ENCODE measurements around the gene RBFOX2.

DNA sequence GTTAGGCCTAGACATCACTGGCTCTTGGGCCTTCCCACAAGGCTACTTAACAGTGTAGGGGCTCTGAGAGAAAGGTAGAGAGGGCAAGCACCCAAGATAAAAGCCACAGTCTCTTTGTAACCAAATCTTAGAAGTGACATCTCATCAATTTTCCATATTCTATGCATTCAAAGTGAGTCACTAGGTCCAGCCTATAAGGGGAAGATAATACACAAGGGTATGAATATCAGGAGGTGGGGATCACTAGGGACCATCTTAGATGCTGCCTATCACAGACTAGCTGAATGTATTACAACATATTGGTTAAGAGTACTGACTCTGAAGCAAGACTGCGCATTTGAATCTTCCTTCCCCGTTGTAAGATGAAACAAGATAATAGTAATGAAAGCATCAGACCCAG, 144.1 kb downstream of the RBFOX2 start:
- TF ChIP-seq, protein P1, sequence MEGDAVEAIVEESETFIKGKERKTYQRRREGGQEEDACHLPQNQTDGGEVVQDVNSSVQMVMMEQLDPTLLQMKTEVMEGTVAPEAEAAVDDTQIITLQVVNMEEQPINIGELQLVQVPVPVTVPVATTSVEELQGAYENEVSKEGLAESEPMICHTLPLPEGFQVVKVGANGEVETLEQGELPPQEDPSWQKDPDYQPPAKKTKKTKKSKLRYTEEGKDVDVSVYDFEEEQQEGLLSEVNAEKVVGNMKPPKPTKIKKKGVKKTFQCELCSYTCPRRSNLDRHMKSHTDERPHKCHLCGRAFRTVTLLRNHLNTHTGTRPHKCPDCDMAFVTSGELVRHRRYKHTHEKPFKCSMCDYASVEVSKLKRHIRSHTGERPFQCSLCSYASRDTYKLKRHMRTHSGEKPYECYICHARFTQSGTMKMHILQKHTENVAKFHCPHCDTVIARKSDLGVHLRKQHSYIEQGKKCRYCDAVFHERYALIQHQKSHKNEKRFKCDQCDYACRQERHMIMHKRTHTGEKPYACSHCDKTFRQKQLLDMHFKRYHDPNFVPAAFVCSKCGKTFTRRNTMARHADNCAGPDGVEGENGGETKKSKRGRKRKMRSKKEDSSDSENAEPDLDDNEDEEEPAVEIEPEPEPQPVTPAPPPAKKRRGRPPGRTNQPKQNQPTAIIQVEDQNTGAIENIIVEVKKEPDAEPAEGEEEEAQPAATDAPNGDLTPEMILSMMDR (IDR thresholded peaks at IDR 0.05; ENCODE audit: low read length), result no peak
- no peak for TF ChIP-seq EZH2 (IDR thresholded peaks at IDR 0.05; ENCODE audit: borderline replicate concordance, low read length)

Data from OCI-LY1 (cell line).